Left ventricle myocardium superior (tissue), 1 donor: Measurements from ENCODE around the gene PGR. TPM values are rescaled to one million over a fixed set of nuclear protein-coding genes. Genes with fewer than 3 reads are reported as not detected.

ENCODE experiments used
- ATAC-seq: fragments of 200-7000 bp; cut with Tn5 transposase; one replicate; pipeline ENCODE4 v1.9.1; 2020; ENCODE audit warnings: mild to moderate bottlenecking, moderate library complexity
- DNase-seq: peaks from one replicate; pipeline ENCODE4 v3.0.0-alpha.2; 2020
- intact Hi-C: fragments of 100-400 bp; cut with micrococcal nuclease; formaldehyde crosslinking; loops from one replicate; pipeline ENCODE4 v1.11.0; 2022
- long read RNA-seq: library from polyadenylated mRNA; unstranded; transcript quantifications from one replicate; pipeline ENCODE4 v2.0.0, GENCODE V29; 2021
- total RNA-seq: library from RNA; stranded (reverse); fragmentation: NEBNext Ultra II Directional; extraction: Animal tissue kit (Norgen Biotek cat#: 25700); gene quantifications from one replicate; pipeline ENCODE4 v1.2.1, GENCODE V29; 2021
- donor health status: DM: no; HTN: yes; CAD: no; lungs with severe emphysema.

PGR gene
- 8.2 TPM for total RNA-seq
- long read RNA-seq, full-length matches to known transcripts, result 3 of 9 reads
- long read RNA-seq, partial matches to known transcripts, result 2 of 9 reads
- long read RNA-seq, other reads (novel, unspliced or antisense), result 4 of 9 reads

DNA sequence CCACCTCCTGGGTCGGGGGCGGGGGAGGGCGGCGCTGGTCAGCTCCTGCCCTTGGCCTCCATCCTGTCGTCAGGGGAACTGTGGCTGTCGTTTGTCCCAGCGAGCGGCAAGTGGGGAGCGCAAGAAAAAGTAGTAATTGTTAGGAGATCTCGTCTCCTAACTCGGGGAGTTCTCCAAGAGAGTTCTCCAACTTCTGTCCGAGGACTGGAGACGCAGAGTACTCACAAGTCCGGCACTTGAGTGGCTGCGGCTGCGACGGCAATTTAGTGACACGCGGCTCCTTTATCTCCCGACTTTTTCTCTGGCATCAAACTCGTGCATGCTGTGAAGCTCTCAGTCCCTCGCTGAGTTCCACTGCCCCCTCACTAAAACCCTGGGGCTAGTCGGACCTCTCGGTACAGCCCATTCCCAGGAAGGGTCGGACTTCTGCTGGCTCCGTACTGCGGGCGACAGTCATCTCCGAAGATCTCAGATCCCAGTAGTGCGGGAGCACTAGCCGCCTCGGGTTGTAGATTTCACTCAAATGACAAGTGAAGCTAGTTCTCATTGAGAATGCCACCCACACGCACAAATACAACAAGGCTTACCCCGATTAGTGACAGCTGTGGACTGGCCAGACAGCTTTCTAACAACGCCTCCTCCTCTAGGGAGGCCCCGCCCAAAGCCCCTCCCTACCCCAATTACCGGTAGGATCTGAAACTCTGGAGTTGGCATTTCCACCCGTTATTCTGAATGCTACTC, at the start of gene PGR:
PGR (minus strand) TSS at position 611 of the 741 bp plus-strand sequence. CDS start 743 bp downstream, outside the sequence.
- intact Hi-C loops, result loop anchor here (10.0 kb wide), 1 partner anchor 95 kb away; no protein-coding TSS in a partner anchor
- peak; percentile 68 for ATAC-seq

DNA sequence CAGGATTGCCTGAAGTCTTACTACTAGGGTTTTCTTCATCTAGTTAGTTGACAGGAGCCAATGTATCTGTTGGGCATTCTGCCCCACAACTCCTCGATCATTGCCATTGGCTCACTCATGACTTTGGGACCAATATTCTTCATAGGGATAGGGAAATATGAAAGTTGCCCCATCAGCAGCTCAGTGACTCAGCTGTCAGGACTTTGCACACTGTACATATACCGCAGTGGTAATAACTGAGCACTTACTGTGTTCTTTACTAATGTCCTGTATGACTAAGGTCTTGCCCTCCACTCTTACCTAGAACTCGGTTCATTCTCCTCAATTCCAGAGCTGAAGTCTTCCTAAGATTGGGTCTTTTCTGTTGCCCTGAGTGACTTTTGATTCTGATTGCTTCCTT, 46.8 kb upstream of the PGR start:
- DNase-seq (no peak), ATAC-seq (no peak)
- intact Hi-C loops, result no loop called here

More for the DNA sequence above, at the start of gene PGR:
- peak; percentile 71 for DNase-seq

DNA sequence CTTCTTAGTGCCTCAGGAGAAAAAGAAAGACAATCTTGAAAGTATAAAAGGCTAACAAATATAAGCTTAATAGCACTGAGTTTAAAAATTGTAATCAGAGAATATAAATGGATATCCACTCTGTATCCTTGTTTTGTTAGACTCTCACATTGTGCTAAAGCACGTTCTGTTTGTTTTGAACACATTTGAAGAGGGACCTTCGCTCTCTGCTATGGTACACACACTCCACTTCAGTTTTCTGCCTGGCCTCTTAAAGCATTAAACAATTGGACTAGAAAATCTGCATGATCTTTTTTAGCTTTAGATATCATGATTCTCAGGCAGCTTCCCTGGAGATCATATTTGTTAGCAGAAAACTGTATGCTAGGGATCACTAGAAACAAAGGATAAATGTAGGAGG, 40.3 kb upstream of the PGR start:
- intact Hi-C loops, result no loop called here
- ATAC-seq, result no peak
- DNase-seq, result no peak

DNA sequence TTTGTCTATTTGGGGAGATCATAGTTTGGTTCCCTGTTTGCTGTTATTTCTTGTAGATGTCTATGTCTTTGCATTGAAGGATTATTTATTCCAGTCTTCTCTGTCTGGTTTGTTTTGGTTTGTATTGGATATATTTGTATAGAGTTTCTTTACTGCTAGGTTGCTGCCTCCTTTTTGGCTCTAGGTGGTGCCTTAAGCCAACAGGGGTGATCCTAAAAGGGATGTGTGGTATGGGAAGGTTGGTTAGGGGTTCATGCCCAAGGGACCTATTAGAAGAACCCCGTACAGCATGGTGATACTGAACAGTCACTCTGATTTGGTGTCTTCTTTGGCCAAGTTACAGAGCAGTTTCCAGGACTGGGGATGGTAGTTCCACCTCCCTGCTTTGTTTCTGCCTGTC, 36.4 kb upstream of the PGR start:
- no peak for DNase-seq
- ATAC-seq, result no peak
- intact Hi-C loops, result no loop called here

DNA sequence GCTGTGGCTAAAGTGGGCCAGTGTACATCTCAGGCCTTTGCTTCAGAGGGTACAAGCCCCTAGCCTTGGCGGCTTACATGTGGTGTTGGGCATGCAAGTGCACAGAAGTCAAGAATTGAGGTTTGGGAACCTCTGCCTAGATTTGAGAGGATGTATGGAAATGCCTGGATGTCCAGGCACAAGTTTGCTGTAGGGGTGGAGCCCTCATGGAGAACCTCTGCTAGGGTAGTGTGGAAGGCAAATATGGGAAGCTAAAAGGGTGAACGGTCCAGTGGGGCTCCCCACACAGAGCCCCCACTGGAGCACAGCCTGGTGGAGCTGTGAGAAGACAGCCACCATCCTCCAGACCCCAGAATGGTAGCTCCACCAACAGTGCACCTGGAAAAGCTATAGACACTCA, 28.5 kb upstream of the PGR start:
- DNase-seq (no peak), ATAC-seq (no peak)
- intact Hi-C loops, result no loop called here

DNA sequence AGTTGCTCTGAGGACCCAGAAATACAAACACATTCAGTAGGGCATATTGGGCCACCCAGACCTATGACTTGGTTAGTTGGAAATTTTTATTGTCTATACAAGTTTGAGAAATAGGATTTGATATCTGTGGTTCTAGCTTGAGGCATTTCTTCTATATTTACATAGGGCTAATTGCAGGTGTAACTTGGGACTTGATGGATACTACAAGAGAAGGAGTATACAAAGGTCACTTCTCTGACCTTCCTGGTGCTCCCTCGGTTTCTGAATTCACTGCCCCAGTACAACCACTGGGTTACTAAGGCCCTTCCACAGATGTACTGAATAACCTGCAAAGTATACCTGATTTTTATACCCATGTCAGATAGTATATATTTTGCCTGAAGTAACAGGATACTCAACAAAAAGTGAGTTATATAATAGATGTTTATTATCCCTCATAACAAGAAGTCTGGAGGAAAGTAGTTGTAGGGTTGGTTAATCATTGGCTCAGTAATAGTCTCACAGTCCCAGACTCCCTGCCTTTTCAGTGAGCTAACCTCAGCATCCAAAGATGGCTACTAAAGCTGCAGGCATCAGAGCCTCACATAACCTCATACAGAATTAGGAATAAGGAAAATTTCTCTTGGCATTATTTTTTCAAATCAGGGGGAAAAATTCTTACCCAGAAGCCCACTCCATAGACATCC, 8.8 kb upstream of the PGR start:
- ATAC-seq (no peak), DNase-seq (no peak)
- intact Hi-C loops, result no loop called here

DNA sequence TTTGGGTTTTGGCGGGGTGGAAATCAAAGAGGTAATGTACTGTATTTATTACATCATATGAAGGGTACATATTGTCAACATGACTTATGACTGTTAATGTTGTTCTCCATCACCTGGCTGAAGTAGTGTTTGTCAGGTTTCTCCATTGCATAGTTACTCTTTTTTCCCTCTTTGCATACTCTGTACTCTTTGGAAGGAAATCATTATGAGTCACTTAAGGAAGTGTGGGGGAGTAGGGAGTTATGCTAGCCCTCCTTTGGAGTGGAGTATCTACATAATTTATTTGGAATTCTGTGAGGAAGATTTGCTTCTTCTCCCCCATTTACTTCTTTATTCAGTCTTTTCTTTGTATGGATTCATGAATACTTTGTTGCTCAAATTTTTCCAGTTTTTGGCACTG, 3.6 kb upstream of the PGR start:
- DNase-seq (no peak), ATAC-seq (no peak)
- intact Hi-C loops, result no loop called here

GRCh38 chr11:101128571-101129202, 926 bp downstream of the PGR start:
- intact Hi-C loops, result loop anchor here (10.0 kb wide), 1 partner anchor 94 kb away; no protein-coding TSS in a partner anchor
- ATAC-seq (peak; percentile 37), DNase-seq (no peak)

- intact Hi-C loops, result loop anchor here (10.0 kb wide), 1 partner anchor 93 kb away; no protein-coding TSS in a partner anchor
- DNase-seq (peak; percentile 64), ATAC-seq (peak; percentile 63)
These were observed 1.7 kb downstream of the PGR start for GRCh38 chr11:101127699-101128570.

- peak; percentile 67 for DNase-seq
- intact Hi-C loops, result loop anchor here (10.0 kb wide), 1 partner anchor 92 kb away; no protein-coding TSS in a partner anchor
- ATAC-seq, result peak; percentile 75
These were observed 2.4 kb downstream of the PGR start for GRCh38 chr11:101127197-101127698.

- intact Hi-C loops, result loop anchor here (10.0 kb wide), 1 partner anchor 92 kb away; no protein-coding TSS in a partner anchor
- peak; percentile 69 for DNase-seq
- peak; percentile 41 for ATAC-seq
These were observed 2.9 kb downstream of the PGR start for GRCh38 chr11:101126551-101127196.

GRCh38 chr11:101115671-101116160, 13.9 kb downstream of the PGR start:
- no peak for ATAC-seq
- no peak for DNase-seq
- intact Hi-C loops, result no loop called here

DNA sequence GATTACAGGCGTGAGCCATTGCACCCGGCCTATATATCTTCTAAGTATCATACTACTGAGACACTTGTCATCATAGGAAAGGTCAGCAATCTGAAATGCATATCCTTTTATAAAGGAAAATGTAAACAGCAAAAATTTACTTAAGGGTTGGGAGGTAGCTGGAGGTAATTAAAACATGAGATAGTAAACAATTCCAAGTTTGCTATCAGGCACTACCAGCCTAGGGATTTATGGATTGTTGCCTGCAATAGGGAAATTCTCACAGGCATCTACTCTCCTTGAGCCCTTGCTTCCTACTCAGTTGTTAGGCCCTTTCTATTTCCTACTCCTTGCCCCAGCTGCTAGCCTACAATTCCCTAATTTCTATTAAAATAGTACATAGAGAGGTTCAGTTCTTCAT, 16.1 kb downstream of the PGR start:
- intact Hi-C loops, result no loop called here
- DNase-seq, result no peak
- ATAC-seq, result no peak

DNA sequence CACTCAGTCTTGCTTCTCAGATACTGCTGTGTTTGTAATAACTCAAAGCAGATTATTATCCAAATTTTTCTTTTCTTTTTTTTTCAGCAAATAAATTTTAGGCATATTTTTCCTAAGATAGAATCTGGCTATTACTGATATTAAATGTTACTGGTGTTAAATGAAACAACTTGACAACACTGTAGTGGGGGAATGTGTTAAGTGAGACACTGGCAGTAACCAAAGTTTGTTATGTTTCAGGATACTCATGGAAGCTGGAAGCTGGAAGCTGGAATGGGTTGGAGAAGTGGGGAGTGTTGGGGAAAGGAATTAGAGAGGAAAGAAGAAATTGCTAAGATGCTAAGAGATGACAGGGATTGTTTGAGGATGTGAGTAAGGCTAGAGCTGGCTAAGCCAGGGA, 24.9 kb downstream of the PGR start:
- intact Hi-C loops, result no loop called here
- ATAC-seq (no peak), DNase-seq (no peak)

- DNase-seq (no peak), ATAC-seq (no peak)
- intact Hi-C loops, result no loop called here
These were observed 26.2 kb downstream of the PGR start for GRCh38 chr11:101103433-101103832.

DNA sequence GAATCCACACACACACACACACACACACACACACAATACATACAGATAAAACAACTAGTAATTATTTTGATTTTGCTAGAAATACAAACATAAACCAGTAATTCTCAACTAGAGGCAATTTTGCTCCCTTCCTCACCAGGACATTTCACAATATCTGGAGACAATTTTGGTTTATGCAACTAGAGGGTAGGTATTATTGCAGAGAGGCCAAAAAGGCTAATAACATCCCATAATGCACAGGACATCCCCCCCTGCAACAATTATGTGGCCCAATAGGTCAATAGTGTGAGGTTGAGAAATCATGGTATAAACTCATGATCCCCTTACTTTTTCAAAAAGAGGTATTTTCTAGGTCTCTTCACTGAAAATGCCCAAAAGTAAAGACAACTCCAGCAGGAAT, 29.0 kb downstream of the PGR start:
- intact Hi-C loops, result no loop called here
- DNase-seq (no peak), ATAC-seq (peak; percentile 45)

DNA sequence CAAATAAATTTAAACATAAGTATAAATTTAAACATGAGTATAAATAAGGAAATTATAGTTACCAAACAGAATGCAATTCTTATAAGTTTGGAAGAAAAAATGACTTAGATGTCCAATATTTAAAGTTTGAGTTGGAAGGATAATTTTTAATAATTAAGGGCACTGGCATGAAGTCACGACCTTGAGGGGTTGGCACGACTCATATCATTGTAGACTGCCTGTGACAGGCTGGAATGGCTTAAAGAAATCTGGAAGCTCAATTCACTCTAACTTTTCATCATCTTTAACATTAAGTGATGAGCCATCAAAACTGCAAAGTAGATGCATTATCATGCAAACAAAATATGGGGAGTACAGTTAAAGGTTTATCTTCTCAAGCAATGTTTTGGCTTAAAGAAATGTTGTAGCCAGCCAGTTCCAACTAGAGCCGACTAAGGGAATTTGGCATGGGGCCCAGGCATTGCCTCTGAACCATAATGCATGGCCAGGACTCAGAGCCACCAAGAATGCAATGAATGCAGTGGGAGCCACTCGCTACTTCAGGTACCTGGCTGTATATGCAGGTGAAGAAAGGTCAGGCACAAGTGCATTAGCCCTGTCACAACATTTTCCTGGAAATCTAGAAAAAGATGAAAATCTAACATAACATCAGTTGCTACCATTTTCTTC, 33.4 kb downstream of the PGR start:
- ATAC-seq, result peak; percentile 81
- intact Hi-C loops, result no loop called here
- peak; percentile 67 for DNase-seq
